Midbrain (tissue), 1 donor: ENCODE results near the gene CGB1.
"Not testable (repeated sequence)": the region's sequence is repeated elsewhere in the genome, so short reads cannot be mapped to it uniquely, and the experiment has no call there.

Source experiments
- DNase-seq: peaks from one replicate; lab custom pipeline; 2025; lab: John Stamatoyannopoulos, UW

The CGB1 gene

GRCh38 chr19:49057636-49058234, 21.0 kb upstream of the CGB1 start, which contains the start of gene CGB7:
CGB7 (minus strand) TSS chr19:49057749; CDS start chr19:49055375, 2,374 bp downstream.
- no peak for DNase-seq

DNA sequence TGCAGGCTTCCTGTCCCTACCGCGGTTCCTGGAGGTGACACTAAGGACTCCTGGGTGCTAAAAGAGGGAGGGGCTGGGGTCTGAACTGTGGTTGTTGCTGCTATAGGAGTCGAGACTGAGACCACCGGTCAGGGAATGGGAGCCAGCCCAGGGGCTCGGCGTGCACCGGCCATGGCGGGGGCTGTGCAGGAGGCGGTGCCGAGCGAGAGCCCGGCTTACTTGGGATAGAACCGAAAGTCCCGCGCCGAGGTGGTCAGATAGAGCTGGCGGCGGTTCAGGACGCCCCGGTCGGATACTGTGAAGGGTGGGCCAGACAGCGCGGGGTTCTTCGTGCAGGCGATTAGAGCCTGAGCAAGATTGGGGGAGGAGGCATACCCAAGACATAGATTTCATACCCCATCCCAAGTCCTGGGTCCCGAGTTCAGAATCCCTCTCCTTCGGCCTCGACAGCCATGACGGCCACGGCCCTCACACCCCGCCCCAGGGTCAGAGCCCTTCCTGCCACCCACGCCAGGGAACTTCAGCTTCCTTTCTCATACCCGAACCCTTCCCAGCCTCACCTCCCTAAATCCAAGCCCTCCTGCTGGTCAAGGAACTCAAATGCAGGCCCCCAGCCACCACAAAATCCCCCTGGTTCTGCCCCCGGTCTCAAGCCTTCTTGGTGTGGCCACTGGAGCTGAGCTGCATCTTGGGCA, 20.4 kb upstream of the CGB1 start:
- DNase-seq: not testable (repeated sequence)

DNA sequence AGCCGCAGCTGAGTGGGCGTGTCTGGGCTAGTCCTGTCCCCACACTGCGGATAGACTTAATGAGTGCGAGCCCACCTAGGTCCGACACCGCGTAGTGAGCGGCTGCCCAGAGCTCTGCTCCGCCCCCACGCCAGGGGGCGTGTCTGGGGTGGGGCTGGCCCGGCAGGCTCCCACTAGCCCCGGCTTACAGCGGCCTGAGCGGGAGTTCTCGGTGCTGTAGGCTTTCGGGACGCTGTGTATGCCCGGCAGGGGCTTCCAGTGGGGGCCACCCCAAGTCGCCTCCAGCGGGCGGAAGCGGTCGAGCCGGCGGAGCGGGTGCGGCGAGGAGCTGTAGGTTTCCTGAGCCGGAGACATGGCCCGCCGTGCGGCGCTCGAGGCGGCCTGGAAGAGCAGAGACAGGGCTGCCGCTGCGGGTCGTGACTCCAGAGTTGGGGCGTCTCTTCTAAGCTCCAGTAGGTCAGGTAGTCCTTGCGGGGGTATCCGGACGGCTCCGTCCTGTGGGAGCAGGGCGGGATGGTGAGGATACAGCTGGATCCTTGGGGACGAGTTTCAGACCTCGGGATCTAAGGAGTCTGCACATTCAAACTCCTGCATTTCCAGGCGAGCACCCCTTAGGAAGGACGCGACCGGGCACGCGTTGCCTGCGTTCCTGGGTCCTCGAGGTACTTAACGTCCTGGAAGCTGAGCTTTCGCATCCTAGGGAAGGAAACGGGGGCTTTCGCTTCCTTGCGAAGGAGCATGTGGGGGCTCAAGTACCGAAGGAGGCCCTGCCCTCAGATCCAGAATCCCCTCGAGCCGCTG, 19.6 kb upstream of the CGB1 start:
- DNase-seq: peak; percentile 44

DNA sequence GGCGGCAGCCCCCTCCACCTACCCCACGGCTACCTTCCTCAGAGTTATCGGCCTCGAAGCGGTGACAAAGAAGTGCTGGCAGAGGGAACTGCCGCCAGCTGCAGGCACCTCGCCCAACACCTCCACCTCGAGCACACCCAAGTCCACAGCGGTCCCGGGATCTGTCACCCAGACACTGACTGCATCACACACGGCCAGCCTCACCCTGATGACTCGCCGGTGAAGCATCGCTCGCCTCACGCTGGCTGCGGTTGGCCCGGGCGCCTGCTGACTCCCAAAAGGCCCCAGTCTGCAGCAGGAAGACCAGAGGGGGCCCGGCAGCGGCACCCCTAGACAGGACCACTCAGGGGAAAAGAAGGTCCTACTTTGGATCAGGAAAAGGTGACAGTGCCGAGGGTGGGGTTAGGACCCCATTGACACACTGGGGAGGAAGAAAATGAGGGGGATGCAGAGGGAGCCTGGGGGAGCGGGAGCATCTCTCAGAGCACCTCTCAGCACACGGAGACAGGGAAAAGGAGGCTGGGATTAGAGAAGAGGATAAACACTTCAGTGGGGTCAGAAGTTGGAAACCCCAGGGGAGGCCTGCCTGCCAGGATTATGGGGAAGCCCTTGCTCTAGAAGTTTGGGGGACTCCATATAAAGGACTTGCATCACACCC, 13.8 kb upstream of the CGB1 start:
- DNase-seq: not testable (repeated sequence)

- not testable (repeated sequence) for DNase-seq
Measured at GRCh38 chr19:49049834-49050233, 13.1 kb upstream of the CGB1 start.

DNA sequence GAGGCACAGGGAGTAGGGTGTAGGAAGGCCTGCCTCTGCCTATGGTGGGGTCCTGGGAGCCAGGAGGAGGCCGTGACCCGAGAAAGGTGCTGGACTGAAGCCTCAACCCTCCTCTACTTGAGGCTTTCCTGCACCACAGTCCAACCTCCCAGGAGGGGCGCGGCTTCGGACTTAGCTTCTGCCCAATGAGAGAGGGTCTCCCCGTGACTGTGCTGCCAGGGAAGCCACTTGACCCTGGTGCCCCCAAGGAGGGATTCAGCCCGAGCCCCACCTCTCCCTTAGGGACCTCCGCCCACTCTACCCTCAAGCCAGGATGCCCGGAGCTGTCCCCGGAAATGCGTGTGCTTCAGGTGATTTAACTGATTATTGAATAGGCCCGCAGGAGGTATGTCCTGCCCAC, 12.3 kb upstream of the CGB1 start, which contains the start of gene CGB8:
TSS of gene CGB8 (minus strand) at position 101 of the 400 bp plus-strand sequence. CDS start 372 bp downstream, outside the sequence.
- not testable (repeated sequence) for DNase-seq

- DNase-seq: not testable (repeated sequence)
Measured at GRCh38 chr19:49043548-49043947, 6.9 kb upstream of the CGB1 start, which contains the start of gene CGB5. CGB5 (plus strand) TSS chr19:49043848; CDS start chr19:49044210, 362 bp downstream.

GRCh38 chr19:49042666-49043065, 6.0 kb upstream of the CGB1 start:
- DNase-seq: not testable (repeated sequence)

DNA sequence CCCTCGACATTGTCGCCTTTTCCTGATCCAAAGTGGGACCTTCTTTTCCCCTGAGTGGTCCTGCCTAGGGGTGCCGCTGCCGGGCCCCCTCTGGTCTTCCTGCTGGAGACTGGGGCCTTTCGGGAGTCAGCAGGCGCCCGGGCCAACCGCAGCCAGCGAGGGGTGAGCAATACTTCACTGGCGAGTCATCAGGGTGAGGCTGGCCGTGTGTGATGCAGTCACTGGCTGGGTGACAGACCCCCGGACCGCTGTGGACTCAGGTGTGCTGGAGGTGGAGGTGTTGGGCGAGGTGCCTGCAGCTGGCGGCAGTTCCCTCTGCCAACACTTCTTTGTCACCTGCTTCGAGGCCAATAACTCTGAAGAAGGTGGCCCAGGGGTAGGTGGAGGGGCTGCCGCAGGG, 5.5 kb upstream of the CGB1 start:
- no peak for DNase-seq

- not testable (repeated sequence) for DNase-seq
Measured at GRCh38 chr19:49039736-49040135, 3.0 kb upstream of the CGB1 start.

GRCh38 chr19:49038557-49039276, 2.0 kb upstream of the CGB1 start:
- DNase-seq: not testable (repeated sequence)

GRCh38 chr19:49038111-49038510, 1.4 kb upstream of the CGB1 start:
- not testable (repeated sequence) for DNase-seq

DNA sequence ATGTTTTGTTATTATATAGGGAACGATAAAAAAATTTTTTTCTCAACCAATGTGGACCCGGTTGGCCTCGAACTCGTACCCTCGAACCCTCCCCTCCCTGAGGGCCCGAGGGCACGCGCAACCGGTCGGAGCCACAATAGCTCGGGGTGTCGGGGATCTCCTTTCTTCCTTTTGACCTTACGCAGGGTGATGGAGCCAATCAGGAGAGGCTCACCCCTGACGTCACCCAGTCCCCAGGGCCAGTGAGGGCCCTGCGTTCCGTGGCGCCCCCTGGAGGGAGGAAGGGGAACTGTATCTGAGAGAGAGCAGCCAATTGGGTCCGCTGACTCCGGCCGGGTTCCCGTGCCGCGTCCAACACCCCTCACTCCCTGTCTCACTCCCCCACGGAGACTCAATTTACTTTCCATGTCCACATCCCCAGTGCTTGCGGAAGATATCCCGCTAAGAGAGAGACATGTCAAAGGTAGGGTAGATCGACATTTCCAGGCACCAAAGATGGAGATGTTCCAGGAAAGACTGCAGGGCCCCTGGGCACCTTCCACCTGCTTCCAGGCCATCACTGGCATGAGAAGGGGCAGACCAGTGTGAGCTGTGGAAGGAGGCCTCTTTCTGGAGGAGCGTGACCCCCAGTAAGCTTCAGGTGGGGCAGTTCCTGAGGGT, 4.9 kb downstream of the CGB1 start, which contains the start of gene CGB2:
TSS of gene CGB2 (plus strand) at position 249 of the 660 bp plus-strand sequence. CDS start at position 455, 206 bp downstream.
- not testable (repeated sequence) for DNase-seq

GRCh38 chr19:49030323-49030722, 6.4 kb downstream of the CGB1 start:
- not testable (repeated sequence) for DNase-seq

DNA sequence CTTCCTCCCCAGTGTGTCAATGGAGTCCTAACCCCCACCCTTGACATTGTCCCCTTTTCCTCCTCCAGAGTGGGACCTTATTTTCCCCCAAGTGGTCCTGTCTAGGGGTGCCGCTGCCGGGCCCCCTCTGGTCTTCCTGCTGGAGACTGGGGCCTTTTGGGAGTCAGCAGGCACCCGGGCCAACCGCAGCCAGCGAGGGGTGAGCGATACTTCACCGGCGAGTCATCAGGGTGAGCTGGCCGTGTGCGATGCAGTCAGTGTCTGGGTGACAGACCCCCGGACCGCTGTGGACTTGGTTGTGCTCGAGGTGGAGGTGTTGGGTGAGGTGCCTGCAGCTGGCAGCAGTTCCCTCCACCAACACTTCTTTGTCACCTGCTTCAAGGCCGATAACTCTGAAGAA, 6.9 kb downstream of the CGB1 start:
- DNase-seq: not testable (repeated sequence)

- not testable (repeated sequence) for DNase-seq
Measured at GRCh38 chr19:49028686-49029085, 8.0 kb downstream of the CGB1 start.

DNA sequence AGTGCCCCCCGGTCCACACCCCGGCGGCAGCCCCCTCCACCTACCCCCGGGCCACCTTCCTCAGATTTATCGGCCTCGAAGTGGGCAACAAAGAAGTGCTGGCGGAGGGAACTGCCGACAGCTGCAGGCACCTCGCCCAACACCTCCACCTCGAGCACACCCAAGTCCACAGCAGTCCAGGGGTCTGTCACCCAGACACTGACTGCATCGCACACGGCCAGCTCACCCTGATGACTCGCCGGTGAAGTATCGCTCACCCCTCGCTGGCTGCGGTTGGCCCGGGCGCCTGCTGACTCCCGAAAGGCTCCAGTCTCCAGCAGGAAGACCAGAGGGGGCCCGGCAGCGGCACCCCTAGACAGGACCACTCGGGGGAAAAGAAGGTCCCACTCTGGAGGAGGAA, 11.1 kb downstream of the CGB1 start:
- DNase-seq: not testable (repeated sequence)

GRCh38 chr19:49025088-49025487, 11.6 kb downstream of the CGB1 start:
- DNase-seq: not testable (repeated sequence)

GRCh38 chr19:49024233-49024632, 12.5 kb downstream of the CGB1 start, which contains the start of gene CGB3:
CGB3 (minus strand) TSS chr19:49024333; CDS start chr19:49023971, 362 bp downstream.
- DNase-seq: not testable (repeated sequence)

GRCh38 chr19:49022116-49022515, 14.6 kb downstream of the CGB1 start:
- DNase-seq: no peak
